ENCODE data around the gene NOS1.

DNA sequence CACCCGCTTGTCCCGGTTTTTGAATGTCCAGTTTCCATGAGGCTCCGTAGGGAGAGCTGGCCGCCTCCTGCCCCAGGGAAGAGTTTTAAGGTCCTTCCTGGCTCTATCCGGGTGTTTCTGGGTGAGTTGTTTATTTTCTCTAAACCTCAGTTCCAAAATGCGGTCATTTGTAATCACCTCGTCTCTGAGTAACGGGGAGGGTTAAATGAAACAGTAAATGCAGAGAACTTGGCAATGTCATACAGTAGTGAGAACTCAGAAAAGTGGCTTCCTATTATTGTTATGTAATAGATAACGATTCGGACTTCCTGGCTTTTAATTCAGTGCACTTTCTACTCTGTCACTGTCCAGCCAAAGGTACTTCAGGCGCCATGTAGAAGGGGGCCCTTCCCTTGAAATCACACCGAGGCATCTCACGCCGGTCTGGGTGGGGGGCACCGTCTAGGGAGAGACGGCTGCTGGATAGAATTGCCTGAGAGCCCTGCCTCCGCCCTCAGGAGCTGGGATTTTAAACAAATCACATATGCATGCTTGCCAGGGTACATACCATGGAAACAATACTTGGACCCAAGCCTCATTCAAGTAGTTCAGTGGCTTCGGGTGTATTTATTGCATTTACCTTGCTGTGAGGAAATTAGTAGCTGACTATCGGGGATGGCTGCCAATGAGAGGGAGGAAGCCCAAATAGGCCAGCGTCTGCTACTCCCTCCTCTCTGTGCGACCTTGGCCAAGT is 26.4 kb downstream of the NOS1 start:
- TF ChIP-seq, protein P1, sequence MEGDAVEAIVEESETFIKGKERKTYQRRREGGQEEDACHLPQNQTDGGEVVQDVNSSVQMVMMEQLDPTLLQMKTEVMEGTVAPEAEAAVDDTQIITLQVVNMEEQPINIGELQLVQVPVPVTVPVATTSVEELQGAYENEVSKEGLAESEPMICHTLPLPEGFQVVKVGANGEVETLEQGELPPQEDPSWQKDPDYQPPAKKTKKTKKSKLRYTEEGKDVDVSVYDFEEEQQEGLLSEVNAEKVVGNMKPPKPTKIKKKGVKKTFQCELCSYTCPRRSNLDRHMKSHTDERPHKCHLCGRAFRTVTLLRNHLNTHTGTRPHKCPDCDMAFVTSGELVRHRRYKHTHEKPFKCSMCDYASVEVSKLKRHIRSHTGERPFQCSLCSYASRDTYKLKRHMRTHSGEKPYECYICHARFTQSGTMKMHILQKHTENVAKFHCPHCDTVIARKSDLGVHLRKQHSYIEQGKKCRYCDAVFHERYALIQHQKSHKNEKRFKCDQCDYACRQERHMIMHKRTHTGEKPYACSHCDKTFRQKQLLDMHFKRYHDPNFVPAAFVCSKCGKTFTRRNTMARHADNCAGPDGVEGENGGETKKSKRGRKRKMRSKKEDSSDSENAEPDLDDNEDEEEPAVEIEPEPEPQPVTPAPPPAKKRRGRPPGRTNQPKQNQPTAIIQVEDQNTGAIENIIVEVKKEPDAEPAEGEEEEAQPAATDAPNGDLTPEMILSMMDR (IDR thresholded peaks at IDR 0.05): no peak
- no peak for TF ChIP-seq POLR2A (IDR thresholded peaks at IDR 0.05)

Data from suprapubic skin (tissue), 3 donors.